GM18520 (cell line): Measurements from ENCODE around the gene DRAP1.

Source experiments
- ATAC-seq: cut with Tn5 transposase; IDR thresholded peaks from one replicate; pipeline ENCODE4 v1.9.1; 2021; ENCODE audit not compliant: unreplicated experiment

Gene DRAP1

DNA sequence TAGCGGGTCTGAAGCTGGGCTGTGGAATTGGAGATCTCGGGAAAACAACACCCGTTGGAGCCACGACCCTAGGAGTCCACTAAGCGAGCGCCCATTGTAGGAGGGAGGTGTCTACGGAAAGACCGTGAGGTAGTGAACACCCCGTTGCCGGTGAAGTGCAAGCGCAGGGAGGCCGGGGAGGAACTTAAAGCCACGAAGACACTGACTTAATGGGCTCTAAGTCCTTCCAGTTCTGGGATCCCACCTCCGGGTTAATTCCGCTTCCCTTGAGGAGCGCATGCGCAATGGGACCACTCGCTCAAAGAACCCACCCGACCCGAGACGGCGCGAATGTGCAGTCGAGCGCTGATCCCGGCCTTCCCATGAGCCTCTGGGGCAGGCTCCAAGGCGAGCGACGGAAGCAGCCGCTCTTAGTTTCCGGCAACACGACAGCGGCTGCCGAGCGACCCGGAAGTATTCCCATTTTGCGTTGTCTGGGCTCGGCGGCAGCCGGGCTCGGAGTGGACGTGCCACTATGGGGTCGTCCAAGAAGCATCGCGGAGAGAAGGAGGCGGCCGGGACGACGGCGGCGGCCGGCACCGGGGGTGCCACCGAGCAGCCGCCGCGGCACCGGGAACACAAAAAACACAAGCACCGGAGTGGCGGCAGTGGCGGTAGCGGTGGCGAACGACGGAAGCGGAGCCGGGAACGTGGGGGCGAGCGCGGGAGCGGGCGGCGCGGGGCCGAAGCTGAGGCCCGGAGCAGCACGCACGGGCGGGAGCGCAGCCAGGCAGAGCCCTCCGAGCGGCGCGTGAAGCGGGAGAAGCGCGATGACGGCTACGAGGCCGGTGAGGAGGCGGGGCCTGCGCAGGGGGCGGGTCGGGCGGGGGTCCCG lies 42.3 kb downstream of the DRAP1 start, which contains the start of gene SART1:
TSS of gene SART1 (plus strand) at position 468 of the 874 bp plus-strand sequence. CDS start at position 515, 47 bp downstream.
- ATAC-seq: peak; percentile 70

- no peak for ATAC-seq
Observed at GRCh38 chr11:65962141-65962564, 42.9 kb downstream of the DRAP1 start.

- no peak for ATAC-seq
Observed at GRCh38 chr11:65964906-65965305, 45.7 kb downstream of the DRAP1 start.

DNA sequence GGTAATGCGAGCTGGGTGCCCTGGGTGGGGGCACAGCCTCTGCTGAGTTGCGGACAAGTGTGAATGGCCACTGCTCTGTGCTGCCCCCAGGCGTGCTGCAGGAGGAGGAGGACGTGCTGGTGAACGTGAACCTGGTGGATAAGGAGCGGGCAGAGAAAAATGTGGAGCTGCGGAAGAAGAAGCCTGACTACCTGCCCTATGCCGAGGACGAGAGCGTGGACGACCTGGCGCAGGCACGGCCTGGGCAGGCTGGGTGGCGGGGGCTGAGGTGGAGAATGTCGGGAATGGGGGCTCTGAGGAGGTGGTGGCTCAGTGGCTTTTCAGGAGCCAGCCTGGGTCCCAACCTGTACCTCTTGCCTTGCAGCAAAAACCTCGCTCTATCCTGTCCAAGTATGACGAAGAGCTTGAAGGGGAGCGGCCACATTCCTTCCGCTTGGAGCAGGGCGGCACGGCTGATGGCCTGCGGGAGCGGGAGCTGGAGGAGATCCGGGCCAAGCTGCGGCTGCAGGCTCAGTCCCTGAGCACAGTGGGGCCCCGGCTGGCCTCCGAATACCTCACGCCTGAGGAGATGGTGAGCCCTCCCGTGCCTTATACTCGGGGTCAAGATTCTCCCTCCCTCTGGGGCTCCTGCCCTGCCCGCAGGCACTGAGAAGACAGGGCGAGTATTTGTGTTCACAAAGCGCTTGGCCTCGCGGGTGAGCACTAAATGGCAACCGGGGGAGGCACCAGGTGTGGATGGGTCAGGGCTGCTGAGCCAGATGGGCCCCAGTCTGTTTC lies 46.9 kb downstream of the DRAP1 start:
- no peak for ATAC-seq

- ATAC-seq: no peak
Observed at GRCh38 chr11:65967329-65967934, 48.2 kb downstream of the DRAP1 start.

DNA sequence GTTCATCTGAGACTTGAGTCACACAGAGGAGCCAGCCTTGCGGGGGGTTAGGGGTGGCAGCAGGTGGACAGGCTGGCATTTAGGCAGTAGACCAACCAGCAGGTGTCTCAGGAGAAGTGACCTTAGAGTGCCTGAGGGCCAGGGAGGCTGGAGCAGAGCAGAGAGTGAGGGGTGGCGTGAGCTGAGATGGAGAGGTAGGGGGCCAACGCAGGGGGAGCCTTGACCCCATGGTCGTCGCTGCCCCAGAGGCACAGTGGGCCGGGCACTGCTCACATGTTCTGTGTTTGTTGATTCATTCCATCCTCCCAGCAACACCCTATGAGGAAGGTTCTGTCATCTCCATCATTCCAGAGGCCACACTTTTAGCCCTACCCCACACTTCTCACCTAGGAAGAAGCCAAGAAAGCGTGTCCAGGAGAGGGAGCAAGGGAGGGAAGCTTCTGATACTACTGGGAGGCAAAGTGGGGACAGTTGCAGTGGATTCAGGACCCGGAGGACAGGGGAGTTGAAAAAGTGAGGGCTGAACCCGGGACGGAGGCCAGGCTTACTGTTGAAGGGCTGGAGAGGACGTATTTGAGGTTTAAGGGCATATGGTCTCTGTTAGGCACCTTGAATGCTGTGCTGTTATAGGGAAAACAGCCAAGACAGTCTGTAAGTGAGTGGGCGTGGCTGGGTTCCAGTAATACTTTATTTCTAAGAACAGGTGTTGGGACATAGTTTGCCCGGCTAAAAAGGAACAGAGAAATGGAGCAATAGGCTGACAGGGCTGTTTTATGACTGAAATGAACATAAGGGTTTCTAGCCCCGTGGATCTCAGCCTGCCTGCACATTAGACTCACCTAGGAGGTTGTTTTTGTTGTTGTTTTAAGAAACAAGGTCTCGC lies 49.6 kb downstream of the DRAP1 start:
- ATAC-seq: no peak
